Left hindlimb (tissue), 1 donor: ENCODE measurements around the gene STMND1.
"Not testable (repeated sequence)": the region's sequence is repeated elsewhere in the genome, so short reads cannot be mapped to it uniquely, and the experiment has no call there.

Experiments
- DNase-seq: peaks from one replicate; pipeline ENCODE4 v3.0.0-alpha.2; 2018

Gene STMND1

GRCh38 chr6:17101422-17102257, at the start of gene STMND1:
Gene STMND1, plus strand, starts transcription at chr6:17102050. Its CDS starts 208 bp downstream, at chr6:17102258.
- DNase-seq = peak; percentile 49

GRCh38 chr6:17054647-17055046, 47.2 kb upstream of the STMND1 start:
- DNase-seq = no peak

GRCh38 chr6:17057322-17057721, 44.5 kb upstream of the STMND1 start:
- no peak for DNase-seq

GRCh38 chr6:17058550-17058949, 43.3 kb upstream of the STMND1 start:
- no peak for DNase-seq

GRCh38 chr6:17059022-17059421, 42.8 kb upstream of the STMND1 start:
- DNase-seq = no peak

GRCh38 chr6:17059850-17060249, 42.0 kb upstream of the STMND1 start:
- no peak for DNase-seq

GRCh38 chr6:17061097-17061496, 40.8 kb upstream of the STMND1 start:
- no peak for DNase-seq

GRCh38 chr6:17062871-17063440, 38.9 kb upstream of the STMND1 start:
- no peak for DNase-seq

GRCh38 chr6:17064975-17065374, 36.9 kb upstream of the STMND1 start:
- DNase-seq = no peak

GRCh38 chr6:17066610-17067009, 35.2 kb upstream of the STMND1 start:
- no peak for DNase-seq

GRCh38 chr6:17068972-17069371, 32.9 kb upstream of the STMND1 start:
- DNase-seq = not testable (repeated sequence)

- not testable (repeated sequence) for DNase-seq
Observed at GRCh38 chr6:17070400-17070799, 31.4 kb upstream of the STMND1 start.

GRCh38 chr6:17073596-17073995, 28.3 kb upstream of the STMND1 start:
- not testable (repeated sequence) for DNase-seq

GRCh38 chr6:17081273-17081672, 20.6 kb upstream of the STMND1 start:
- DNase-seq = no peak

GRCh38 chr6:17081860-17082508, 19.9 kb upstream of the STMND1 start:
- DNase-seq = no peak

GRCh38 chr6:17083397-17083796, 18.5 kb upstream of the STMND1 start:
- no peak for DNase-seq

- DNase-seq = no peak
Observed at GRCh38 chr6:17086469-17086868, 15.4 kb upstream of the STMND1 start.

GRCh38 chr6:17088091-17088611, 13.7 kb upstream of the STMND1 start:
- DNase-seq = no peak

- no peak for DNase-seq
Observed at GRCh38 chr6:17091122-17091521, 10.7 kb upstream of the STMND1 start.

GRCh38 chr6:17093686-17094085, 8.2 kb upstream of the STMND1 start:
- DNase-seq = no peak

GRCh38 chr6:17096096-17096495, 5.8 kb upstream of the STMND1 start:
- no peak for DNase-seq

- no peak for DNase-seq
Observed at GRCh38 chr6:17096652-17097051, 5.2 kb upstream of the STMND1 start.

- DNase-seq = no peak
Observed at GRCh38 chr6:17097982-17098381, 3.9 kb upstream of the STMND1 start.

- no peak for DNase-seq
Observed at GRCh38 chr6:17098538-17098937, 3.3 kb upstream of the STMND1 start.
